NCI-H146 treated with DMSO at 0.1 percent for 48 hours (cell line): Measurements from ENCODE around the gene TMEM135.
"Not testable (repeated sequence)": the region's sequence is repeated elsewhere in the genome, so short reads cannot be mapped to it uniquely, and the experiment has no call there.

Source experiments
- DNase-seq: peaks from one replicate; lab custom pipeline; 2025; ENCODE audit not compliant: unreplicated experiment; lab: John Stamatoyannopoulos, UW

TMEM135 gene

GRCh38 chr11:87076260-87076783 is 38.6 kb downstream of the TMEM135 start:
- DNase-seq: no peak

GRCh38 chr11:87076874-87077429 is 39.2 kb downstream of the TMEM135 start:
- no peak for DNase-seq

GRCh38 chr11:87081358-87081757 is 43.6 kb downstream of the TMEM135 start:
- no peak for DNase-seq

- no peak for DNase-seq
These were observed 44.9 kb downstream of the TMEM135 start for GRCh38 chr11:87082590-87082989.

- no peak for DNase-seq
These were observed 45.3 kb downstream of the TMEM135 start for GRCh38 chr11:87083029-87083428.

GRCh38 chr11:87092159-87092558 is 54.4 kb downstream of the TMEM135 start:
- no peak for DNase-seq

GRCh38 chr11:87092567-87092966 is 54.8 kb downstream of the TMEM135 start:
- no peak for DNase-seq

- DNase-seq: no peak
These were observed 59.8 kb downstream of the TMEM135 start for GRCh38 chr11:87097582-87097981.

GRCh38 chr11:87101956-87102580 is 64.3 kb downstream of the TMEM135 start:
- no peak for DNase-seq

GRCh38 chr11:87105826-87106225 is 68.1 kb downstream of the TMEM135 start:
- not testable (repeated sequence) for DNase-seq

GRCh38 chr11:87107379-87107778 is 69.6 kb downstream of the TMEM135 start:
- not testable (repeated sequence) for DNase-seq

GRCh38 chr11:87110443-87111131 is 72.9 kb downstream of the TMEM135 start:
- DNase-seq: no peak

- no peak for DNase-seq
These were observed 76.4 kb downstream of the TMEM135 start for GRCh38 chr11:87114093-87114492.

GRCh38 chr11:87116185-87116584 is 78.5 kb downstream of the TMEM135 start:
- no peak for DNase-seq

GRCh38 chr11:87120937-87121336 is 83.2 kb downstream of the TMEM135 start:
- DNase-seq: no peak

- no peak for DNase-seq
These were observed 85.1 kb downstream of the TMEM135 start for GRCh38 chr11:87122852-87123251.

- DNase-seq: no peak
These were observed 87.5 kb downstream of the TMEM135 start for GRCh38 chr11:87125257-87125656.

GRCh38 chr11:87127101-87127500 is 89.4 kb downstream of the TMEM135 start:
- DNase-seq: no peak

- no peak for DNase-seq
These were observed 90.6 kb downstream of the TMEM135 start for GRCh38 chr11:87128372-87128771.

GRCh38 chr11:87134524-87135106 is 96.9 kb downstream of the TMEM135 start:
- DNase-seq: no peak

GRCh38 chr11:87136236-87136635 is 98.5 kb downstream of the TMEM135 start:
- DNase-seq: no peak

- no peak for DNase-seq
These were observed 100.0 kb downstream of the TMEM135 start for GRCh38 chr11:87137711-87138110.
